Kidney (tissue), 14 donors: Measurements from ENCODE around the gene KIF22. TPM values are rescaled to one million over a fixed set of nuclear protein-coding genes. Genes with fewer than 3 reads are reported as not detected.

ENCODE experiments used
- DNase-seq, 5 donors: peaks; one replicate each; pipeline ENCODE4 v3.0.0-alpha.2; 2013 to 2020
- FAIRE-seq: peaks from 2 replicates; lab custom pipeline; 2012; peaks lifted over from hg19 to GRCh38; lab: Jason Lieb, UNC
- H3K27ac ChIP-seq, 2 donors: one replicate each; pipeline ENCODE4 v1.7.0; 2013; ENCODE audit warnings: low read depth in 2 of 2, low read length in 2 of 2, inconsistent platforms in 1 of 2
- H3K27me3 ChIP-seq: one replicate; pipeline ENCODE4 v1.7.1; 2013; ENCODE audit warnings: low read length, inconsistent platforms; ENCODE audit not compliant: control insufficient read depth, insufficient read depth
- H3K36me3 ChIP-seq, 3 donors: one replicate each; pipeline versions ENCODE4 v1.7.0 to v1.7.1; 2013; ENCODE audit warnings: low read length in 3 of 3, control low read depth in 1 of 3, inconsistent platforms in 1 of 3; ENCODE audit not compliant: insufficient read depth in 3 of 3, control insufficient read depth in 2 of 3
- H3K4me1 ChIP-seq, 3 donors: one replicate each; pipeline versions ENCODE4 v1.7.0 to v1.7.1; 2013; ENCODE audit warnings: low read length in 3 of 3, inconsistent platforms in 1 of 3, low read depth in 1 of 3; ENCODE audit not compliant: control insufficient read depth in 2 of 3, insufficient read depth in 2 of 3
- H3K4me3 ChIP-seq, 3 donors: one replicate each; pipeline versions ENCODE4 v1.7.0 to v1.8.1; 2013; ENCODE audit warnings: low read length in 3 of 3, control low read depth in 1 of 3, inconsistent platforms in 1 of 3
- H3K9ac ChIP-seq, 3 donors: one replicate each; pipeline versions ENCODE4 v1.7.0 to v1.7.1; 2013; ENCODE audit warnings: low read length in 3 of 3, control low read depth in 1 of 3, inconsistent platforms in 1 of 3
- H3K9me3 ChIP-seq, 3 donors: one replicate each; pipeline versions ENCODE4 v1.7.0 to v1.7.1; 2013; ENCODE audit warnings: low read length in 3 of 3, control low read depth in 1 of 3, inconsistent platforms in 1 of 3; ENCODE audit not compliant: control insufficient read depth in 2 of 3, insufficient read depth in 1 of 3
- CTCF ChIP-seq: IDR thresholded peaks from 3 replicates; pipeline ENCODE4 v1.5.1; 2012; ENCODE audit warnings: mild to moderate bottlenecking, moderate library complexity, borderline replicate concordance; ENCODE audit not compliant: insufficient read depth; ENCODE audit errors: extremely low read depth
- intact Hi-C: fragments of 100-400 bp; cut with DNase I; formaldehyde crosslinking; loops from one replicate; pipeline ENCODE4 v1.11.1; 2022
- polyA plus RNA-seq: library from polyadenylated mRNA; stranded (reverse); fragments of 350-450 nt; fragmentation: Illumina TruSeq; extraction: RNeasy Lipid Tissue Mini Kit (QIAGEN cat#74804); gene quantifications from one replicate; pipeline ENCODE4 v1.2.3, GENCODE V29; 2014; ENCODE audit warnings: low read depth, low replicate concordance; ENCODE audit not compliant: insufficient read depth
- total RNA-seq: library from RNA; stranded (reverse); fragmentation: NEBNext Ultra II Directional; extraction: Animal tissue kit (Norgen Biotek cat#: 25700); gene quantifications from one replicate; pipeline ENCODE4 v1.2.1, GENCODE V29; 2021
- donor health status: control.
- donor health status: control.
- donor health status: control.
- donor health status: control.
- donor health status: control.
- donor health status: DM: yes; HTN: yes; CAD: no.
- donor health status: Normal renal cell carcinoma (clear cell type).

The KIF22 gene
- total and polyA plus RNA-seq, 2 donors from 2014 or later: 32.3 to 42.9 TPM

GRCh38 chr16:29794231-29794710, 3.7 kb downstream of the KIF22 start:
- TF ChIP-seq CTCF: no peak
- intact Hi-C loops: no loop called here
- Histone ChIP-seq H3K36me3 (peaks cover 7 to 25% (median 11%) of the 10 kb centered on the region in 3 donors), H3K4me1 (peaks cover 0 to 14% (median 0%) of the 10 kb centered on the region in 3 donors), H3K9me3 (no peaks in the 10 kb centered on the region), H3K27ac (no peak overlapping the region), H3K4me3 (no peak overlapping the region), H3K27me3 (no peaks in the 10 kb centered on the region), H3K9ac (no peak overlapping the region)
- DNase-seq (no peak), FAIRE-seq (no peak)

DNA sequence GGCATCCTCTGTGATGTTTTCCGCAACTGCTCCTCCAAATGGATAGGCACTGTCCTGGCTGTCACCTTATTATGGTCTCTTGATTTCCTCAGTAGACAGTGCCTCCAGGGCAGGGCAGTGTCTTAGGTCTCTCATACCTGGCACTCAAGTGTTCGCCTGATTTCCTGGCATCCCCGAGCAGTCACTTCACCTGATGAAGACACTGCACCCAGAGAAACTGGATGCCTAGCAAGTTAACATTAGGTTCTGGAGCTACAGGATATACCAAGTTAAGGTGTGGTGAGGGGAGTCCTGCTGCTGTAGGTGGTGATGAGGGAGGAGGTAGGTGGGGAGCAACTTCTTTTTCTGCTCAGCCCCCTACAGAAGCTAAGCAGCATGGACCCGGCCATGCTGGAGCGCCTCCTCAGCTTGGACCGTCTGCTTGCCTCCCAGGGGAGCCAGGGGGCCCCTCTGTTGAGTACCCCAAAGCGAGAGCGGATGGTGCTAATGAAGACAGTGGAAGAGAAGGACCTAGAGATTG, 11.9 kb downstream of the KIF22 start:
- FAIRE-seq: no peak
- Histone ChIP-seq H3K36me3 (peaks cover 5 to 23% (median 14%) of the 10 kb centered on the region in 3 donors), H3K27ac (no peak overlapping the region), H3K27me3 (no peaks in the 10 kb centered on the region), H3K9me3 (no peaks in the 10 kb centered on the region), H3K4me3 (no peak overlapping the region), H3K4me1 (peaks cover 0 to 12% (median 6%) of the 10 kb centered on the region in 3 donors), H3K9ac (no peak overlapping the region)
- intact Hi-C loops: no loop called here
- no peak for TF ChIP-seq CTCF
- peak in 1 of 5 donors; percentile 51 for DNase-seq

DNA sequence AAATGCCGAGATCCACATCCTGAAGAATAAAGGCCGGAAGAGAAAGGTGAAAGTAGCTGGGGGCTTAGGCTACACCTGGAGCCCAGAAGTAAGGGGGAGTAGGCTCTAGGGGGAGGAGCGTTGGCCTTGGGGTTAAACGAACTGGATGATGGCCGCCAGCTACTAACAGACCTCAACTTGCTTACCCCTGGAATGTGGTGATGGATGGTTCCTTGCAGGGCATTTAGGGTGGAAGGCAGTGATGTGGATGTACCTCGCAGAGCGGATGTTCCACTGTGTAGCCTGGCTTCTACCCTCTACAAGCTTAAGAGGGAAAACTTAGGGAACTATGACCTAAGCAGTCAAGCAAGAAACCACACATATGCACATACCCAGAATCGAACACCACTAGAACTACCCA, 13.5 kb downstream of the KIF22 start:
- Histone ChIP-seq H3K9ac (peak overlapping the region in 2 of 3 donors; percentile 34 to 73), H3K36me3 (peaks cover 5 to 13% (median 8%) of the 10 kb centered on the region in 3 donors), H3K4me1 (peaks cover 2 to 27% (median 16%) of the 10 kb centered on the region in 3 donors), H3K9me3 (no peaks in the 10 kb centered on the region), H3K27ac (no peak overlapping the region), H3K4me3 (peak overlapping the region in 1 of 3 donors; percentile 85), H3K27me3 (no peaks in the 10 kb centered on the region)
- DNase-seq: peak in 1 of 5 donors; percentile 42
- no peak for FAIRE-seq
- TF ChIP-seq CTCF: no peak
- intact Hi-C loops: no loop called here
